ENCODE data around the gene MMP17. TPM values are rescaled to one million over a fixed set of nuclear protein-coding genes. Genes with fewer than 3 reads are reported as not detected.

Gene MMP17
- total and polyA plus RNA-seq, 8 donors = 2.0 to 5.2 (median 3.3) TPM

- H3K9me3 ChIP-seq = no peaks in the 10 kb centered on the region
- ATAC-seq (no peak), DNase-seq (no peak)
- peaks cover 29 to 84% of the 10 kb centered on the region in 2 donors for H3K27me3 ChIP-seq
- no peak overlapping the region for H3K27ac ChIP-seq
- H3K36me3 ChIP-seq = no peaks in the 10 kb centered on the region
- intact Hi-C loops (cut with DNase I) = no loop called here
- no peak for TF ChIP-seq CTCF (IDR thresholded peaks at IDR 0.05)
- no peak overlapping the region for H3K4me3 ChIP-seq
- H3K4me1 ChIP-seq = peaks cover 19 to 38% of the 10 kb centered on the region in 2 donors
These were observed 5.2 kb downstream of the MMP17 start for GRCh38 chr12:131833288-131833895.

GRCh38 chr12:131833896-131834641, 5.9 kb downstream of the MMP17 start:
- intact Hi-C loops (cut with DNase I) = no loop called here
- peaks cover 17 to 32% of the 10 kb centered on the region in 2 donors for H3K4me1 ChIP-seq
- H3K36me3 ChIP-seq = no peaks in the 10 kb centered on the region
- DNase-seq (no peak), ATAC-seq (no peak)
- H3K27ac ChIP-seq = no peak overlapping the region
- peaks cover 24 to 79% of the 10 kb centered on the region in 2 donors for H3K27me3 ChIP-seq
- H3K9me3 ChIP-seq = no peaks in the 10 kb centered on the region
- no peak overlapping the region for H3K4me3 ChIP-seq
- TF ChIP-seq CTCF (IDR thresholded peaks at IDR 0.05) = no peak

GRCh38 chr12:131834798-131835615, 6.8 kb downstream of the MMP17 start:
- TF ChIP-seq CTCF (IDR thresholded peaks at IDR 0.05) = no peak
- Histone ChIP-seq H3K27ac (no peak overlapping the region), H3K27me3 (peaks cover 14 to 69% of the 10 kb centered on the region in 2 donors), H3K4me1 (peaks cover 9 to 23% of the 10 kb centered on the region in 2 donors), H3K36me3 (no peaks in the 10 kb centered on the region), H3K9me3 (no peaks in the 10 kb centered on the region), H3K4me3 (no peak overlapping the region)
- ATAC-seq (no peak), DNase-seq (peak in 1 of 4 donors; percentile 70)
- intact Hi-C loops (cut with DNase I) = no loop called here

GRCh38 chr12:131835616-131836171, 7.5 kb downstream of the MMP17 start:
- Histone ChIP-seq H3K36me3 (no peaks in the 10 kb centered on the region), H3K27me3 (peaks cover 10 to 62% of the 10 kb centered on the region in 2 donors), H3K4me1 (peaks cover 3 to 16% of the 10 kb centered on the region in 2 donors), H3K9me3 (no peaks in the 10 kb centered on the region), H3K4me3 (no peak overlapping the region), H3K27ac (no peak overlapping the region)
- intact Hi-C loops (cut with DNase I) = no loop called here
- no peak for TF ChIP-seq CTCF (IDR thresholded peaks at IDR 0.05)
- no peak for ATAC-seq
- DNase-seq = no peak

Data from left lung (tissue), 10 donors.